ENCODE results near the gene TMSB10. TPM values are rescaled to one million over a fixed set of nuclear protein-coding genes. Genes with fewer than 3 reads are reported as not detected.
A peak's percentile ranks its signal among the peaks of the same experiment; 100 is the strongest.

The TMSB10 gene
- total and polyA plus RNA-seq, 4 donors = 2,245 to 4,399 (median 2,692) TPM

- Histone ChIP-seq H3K4me1 (ENCODE audit: control insufficient read depth, insufficient read depth, low read length) (peaks cover 18% of the 10 kb centered on the region), H3K27ac (ENCODE audit: low read depth, low read length) (no peak overlapping the region), H3K27me3 (ENCODE audit: control insufficient read depth, insufficient read depth, low read length) (no peaks in the 10 kb centered on the region), H3K36me3 (ENCODE audit: control insufficient read depth, insufficient read depth, low read length) (no peaks in the 10 kb centered on the region), H3K9me3 (ENCODE audit: control insufficient read depth, insufficient read depth, low read length) (no peaks in the 10 kb centered on the region), H3K4me3 (ENCODE audit: low read depth, low read length) (no peak overlapping the region)
- 83% methylated on average over 4 of the region's 9 CpGs for WGBS (ENCODE audit: insufficient coverage)
- DNase-seq (ENCODE audit: low read depth in 4 of 6, low spot score in 6 of 6) = peak in 1 of 6 donors; percentile 26
Measured at GRCh38 chr2:84924173-84925106, 19.0 kb downstream of the TMSB10 start.

GRCh38 chr2:84925336-84925723, 19.9 kb downstream of the TMSB10 start:
- Histone ChIP-seq H3K36me3 (ENCODE audit: control insufficient read depth, insufficient read depth, low read length) (no peaks in the 10 kb centered on the region), H3K9me3 (ENCODE audit: control insufficient read depth, insufficient read depth, low read length) (no peaks in the 10 kb centered on the region), H3K27ac (ENCODE audit: low read depth, low read length) (peak overlapping the region; percentile 17), H3K4me1 (ENCODE audit: control insufficient read depth, insufficient read depth, low read length) (peaks cover 18% of the 10 kb centered on the region), H3K4me3 (ENCODE audit: low read depth, low read length) (no peak overlapping the region), H3K27me3 (ENCODE audit: control insufficient read depth, insufficient read depth, low read length) (no peaks in the 10 kb centered on the region)
- 83% methylated on average over 2 of the region's 2 CpGs for WGBS (ENCODE audit: insufficient coverage)
- DNase-seq (ENCODE audit: low read depth in 4 of 6, low spot score in 6 of 6) = no peak

GRCh38 chr2:84925724-84926376, 20.4 kb downstream of the TMSB10 start:
- H3K9me3 ChIP-seq (ENCODE audit: control insufficient read depth, insufficient read depth, low read length) = no peaks in the 10 kb centered on the region
- peak; percentile 70 to 96 (median 84) for DNase-seq (ENCODE audit: low read depth in 4 of 6, low spot score in 6 of 6)
- H3K4me1 ChIP-seq (ENCODE audit: control insufficient read depth, insufficient read depth, low read length) = peaks cover 18% of the 10 kb centered on the region
- peak overlapping the region; percentile 17 for H3K27ac ChIP-seq (ENCODE audit: low read depth, low read length)
- peak overlapping the region; percentile 16 for H3K4me3 ChIP-seq (ENCODE audit: low read depth, low read length)
- H3K36me3 ChIP-seq (ENCODE audit: control insufficient read depth, insufficient read depth, low read length) = no peaks in the 10 kb centered on the region
- WGBS (ENCODE audit: insufficient coverage) = 1% methylated on average over 30 of the region's 34 CpGs
- H3K27me3 ChIP-seq (ENCODE audit: control insufficient read depth, insufficient read depth, low read length) = no peaks in the 10 kb centered on the region

GRCh38 chr2:84927275-84927627, 21.8 kb downstream of the TMSB10 start:
- peak overlapping the region; percentile 57 for H3K4me3 ChIP-seq (ENCODE audit: low read depth, low read length)
- no peaks in the 10 kb centered on the region for H3K27me3 ChIP-seq (ENCODE audit: control insufficient read depth, insufficient read depth, low read length)
- peaks cover 18% of the 10 kb centered on the region for H3K4me1 ChIP-seq (ENCODE audit: control insufficient read depth, insufficient read depth, low read length)
- no peaks in the 10 kb centered on the region for H3K9me3 ChIP-seq (ENCODE audit: control insufficient read depth, insufficient read depth, low read length)
- H3K27ac ChIP-seq (ENCODE audit: low read depth, low read length) = no peak overlapping the region
- WGBS (ENCODE audit: insufficient coverage) = no CpG with 5 or more reads among the region's 3 CpGs
- DNase-seq (ENCODE audit: low read depth in 4 of 6, low spot score in 6 of 6) = no peak
- H3K36me3 ChIP-seq (ENCODE audit: control insufficient read depth, insufficient read depth, low read length) = no peaks in the 10 kb centered on the region

GRCh38 chr2:84931384-84931821, 25.9 kb downstream of the TMSB10 start:
- no peaks in the 10 kb centered on the region for H3K36me3 ChIP-seq (ENCODE audit: control insufficient read depth, insufficient read depth, low read length)
- no peak for DNase-seq (ENCODE audit: low read depth in 4 of 6, low spot score in 6 of 6)

GRCh38 chr2:84938194-84938879, 32.9 kb downstream of the TMSB10 start:
- 86% methylated on average over 1 of the region's 5 CpGs for WGBS (ENCODE audit: insufficient coverage)
- no peak overlapping the region for H3K4me3 ChIP-seq (ENCODE audit: low read depth, low read length)

More at GRCh38 chr2:84931384-84931821, 25.9 kb downstream of the TMSB10 start:
- Histone ChIP-seq H3K27me3 (ENCODE audit: control insufficient read depth, insufficient read depth, low read length) (no peaks in the 10 kb centered on the region), H3K27ac (ENCODE audit: low read depth, low read length) (no peak overlapping the region), H3K4me1 (ENCODE audit: control insufficient read depth, insufficient read depth, low read length) (peaks cover 6% of the 10 kb centered on the region), H3K9me3 (ENCODE audit: control insufficient read depth, insufficient read depth, low read length) (no peaks in the 10 kb centered on the region), H3K4me3 (ENCODE audit: low read depth, low read length) (no peak overlapping the region)
- WGBS (ENCODE audit: insufficient coverage) = 42% methylated on average over 1 of the region's 1 CpG

GRCh38 chr2:84939426-84940087, 34.1 kb downstream of the TMSB10 start:
- Histone ChIP-seq H3K27ac (ENCODE audit: low read depth, low read length) (no peak overlapping the region), H3K4me1 (ENCODE audit: control insufficient read depth, insufficient read depth, low read length) (no peaks in the 10 kb centered on the region), H3K4me3 (ENCODE audit: low read depth, low read length) (no peak overlapping the region), H3K9me3 (ENCODE audit: control insufficient read depth, insufficient read depth, low read length) (no peaks in the 10 kb centered on the region), H3K27me3 (ENCODE audit: control insufficient read depth, insufficient read depth, low read length) (no peaks in the 10 kb centered on the region), H3K36me3 (ENCODE audit: control insufficient read depth, insufficient read depth, low read length) (no peaks in the 10 kb centered on the region)
- no peak for DNase-seq (ENCODE audit: low read depth in 4 of 6, low spot score in 6 of 6)
- WGBS (ENCODE audit: insufficient coverage) = 74% methylated on average over 8 of the region's 9 CpGs

More at GRCh38 chr2:84938194-84938879, 32.9 kb downstream of the TMSB10 start:
- no peak overlapping the region for H3K27ac ChIP-seq (ENCODE audit: low read depth, low read length)
- no peaks in the 10 kb centered on the region for H3K36me3 ChIP-seq (ENCODE audit: control insufficient read depth, insufficient read depth, low read length)
- no peak for DNase-seq (ENCODE audit: low read depth in 4 of 6, low spot score in 6 of 6)
- H3K4me1 ChIP-seq (ENCODE audit: control insufficient read depth, insufficient read depth, low read length) = no peaks in the 10 kb centered on the region
- no peaks in the 10 kb centered on the region for H3K27me3 ChIP-seq (ENCODE audit: control insufficient read depth, insufficient read depth, low read length)
- H3K9me3 ChIP-seq (ENCODE audit: control insufficient read depth, insufficient read depth, low read length) = no peaks in the 10 kb centered on the region

GRCh38 chr2:84940088-84940470, 34.6 kb downstream of the TMSB10 start:
- WGBS (ENCODE audit: insufficient coverage) = 60% methylated on average over 1 of the region's 3 CpGs
- Histone ChIP-seq H3K27me3 (ENCODE audit: control insufficient read depth, insufficient read depth, low read length) (no peaks in the 10 kb centered on the region), H3K27ac (ENCODE audit: low read depth, low read length) (no peak overlapping the region), H3K36me3 (ENCODE audit: control insufficient read depth, insufficient read depth, low read length) (no peaks in the 10 kb centered on the region), H3K4me3 (ENCODE audit: low read depth, low read length) (no peak overlapping the region), H3K9me3 (ENCODE audit: control insufficient read depth, insufficient read depth, low read length) (no peaks in the 10 kb centered on the region), H3K4me1 (ENCODE audit: control insufficient read depth, insufficient read depth, low read length) (no peaks in the 10 kb centered on the region)
- DNase-seq (ENCODE audit: low read depth in 4 of 6, low spot score in 6 of 6) = no peak

- no peaks in the 10 kb centered on the region for H3K9me3 ChIP-seq (ENCODE audit: control insufficient read depth, insufficient read depth, low read length)
- no peak overlapping the region for H3K4me3 ChIP-seq (ENCODE audit: low read depth, low read length)
Measured at GRCh38 chr2:84940831-84941412, 35.5 kb downstream of the TMSB10 start.

More at GRCh38 chr2:84940831-84941412, 35.5 kb downstream of the TMSB10 start:
- Histone ChIP-seq H3K4me1 (ENCODE audit: control insufficient read depth, insufficient read depth, low read length) (no peaks in the 10 kb centered on the region), H3K36me3 (ENCODE audit: control insufficient read depth, insufficient read depth, low read length) (no peaks in the 10 kb centered on the region), H3K27ac (ENCODE audit: low read depth, low read length) (no peak overlapping the region), H3K27me3 (ENCODE audit: control insufficient read depth, insufficient read depth, low read length) (no peaks in the 10 kb centered on the region)
- DNase-seq (ENCODE audit: low read depth in 4 of 6, low spot score in 6 of 6) = no peak
- no CpG with 5 or more reads among the region's 3 CpGs for WGBS (ENCODE audit: insufficient coverage)

Data from spinal cord (tissue), 10 donors.